HepG2 (cell line): ENCODE measurements around the gene VDAC2. TPM values are rescaled to one million over a fixed set of nuclear protein-coding genes. Genes with fewer than 3 reads are reported as not detected.

Source experiments
- FOSL1 ChIP-seq: sonication (generic); formaldehyde crosslinking; IDR thresholded peaks from 2 replicates; pipeline ENCODE4 v1.9.0; 2021; ENCODE audit warnings: missing genetic modification reagents, borderline replicate concordance
- FOXK2 ChIP-seq: fragments of 450-650 bp; IDR thresholded peaks from 2 replicates; pipeline ENCODE4 v1.6.1; 2016
- HNRNPUL1 ChIP-seq: fragments of 200-400 bp; formaldehyde crosslinking; IDR thresholded peaks from 2 replicates; pipeline ENCODE4 v1.6.1; 2017; ENCODE audit warnings: low read depth, mild to moderate bottlenecking, low read length, moderate library complexity
- KLF13 ChIP-seq: sonication (generic); formaldehyde crosslinking; IDR thresholded peaks from 2 replicates; pipeline ENCODE4 v1.4.0; 2020; ENCODE audit warnings: mild to moderate bottlenecking, missing genetic modification reagents
- KLF9 ChIP-seq: IDR thresholded peaks from 2 replicates; pipeline ENCODE4 v1.6.1; 2016; ENCODE audit warnings: low read depth
- MTA3 ChIP-seq: sonication (generic); formaldehyde crosslinking; IDR thresholded peaks from 2 replicates; pipeline ENCODE4 v1.4.0; 2020; ENCODE audit warnings: missing genetic modification reagents
- PRPF4 ChIP-seq: fragments of 200-400 bp; formaldehyde crosslinking; IDR thresholded peaks from 2 replicates; pipeline ENCODE4 v1.6.1; 2016; ENCODE audit warnings: low read length, low read depth; ENCODE audit not compliant: poor library complexity, severe bottlenecking
- RORA ChIP-seq: sonication (generic); formaldehyde crosslinking; IDR thresholded peaks from 2 replicates; pipeline ENCODE4 v1.5.0; 2020; ENCODE audit warnings: mild to moderate bottlenecking, missing genetic modification reagents, moderate library complexity
- SMC3 ChIP-seq: IDR thresholded peaks from 2 replicates; pipeline ENCODE4 v1.6.1; 2011; ENCODE audit warnings: low read length, improper control_type of control experiment
- ZNF121 ChIP-seq: sonication (generic); formaldehyde crosslinking; IDR thresholded peaks from 2 replicates; pipeline ENCODE4 v1.5.0; 2020; ENCODE audit warnings: mild to moderate bottlenecking, missing genetic modification reagents
- ZNF501 ChIP-seq: sonication (generic); formaldehyde crosslinking; IDR thresholded peaks from 2 replicates; pipeline ENCODE4 v1.5.1; 2020; ENCODE audit warnings: mild to moderate bottlenecking, moderate library complexity, missing genetic modification reagents
- ZNF773 ChIP-seq: sonication (generic); formaldehyde crosslinking; IDR thresholded peaks from 2 replicates; pipeline ENCODE4 v1.4.0; 2020; ENCODE audit warnings: missing genetic modification reagents, borderline replicate concordance
- ZNF788 ChIP-seq: sonication (generic); formaldehyde crosslinking; IDR thresholded peaks from 2 replicates; pipeline ENCODE4 v1.5.0; 2020; ENCODE audit warnings: mild to moderate bottlenecking, missing genetic modification reagents, borderline replicate concordance
- ZSCAN22 ChIP-seq: sonication (generic); formaldehyde crosslinking; IDR thresholded peaks from 2 replicates; pipeline ENCODE4 v1.4.0; 2020; ENCODE audit warnings: mild to moderate bottlenecking, missing genetic modification reagents
- polyA plus RNA-seq, 8 experiments: library from polyadenylated mRNA; depleted of rRNA in 3 of 8; stranded (reverse) in 7 of 8; unstranded in 1 of 8; fragments of >200 nt; fragmentation: Illumina TruSeq in 4 of 8; extraction: Trizol in 4 of 8; gene quantifications; 2 replicates each; pipeline versions ENCODE4 v1.2.1 to v1.2.3, GENCODE V29; 2011 to 2016; ENCODE audit warnings: low read depth in 4 of 8, missing spikeins in 1 of 8, mixed read lengths in 1 of 8; ENCODE audit not compliant: insufficient read depth in 1 of 8
- total RNA-seq, 5 experiments: library from RNA; depleted of rRNA; stranded (reverse); fragments of >200 nt; fragmentation: Illumina TruSeq; extraction: Trizol; gene quantifications; 2 replicates each; pipeline ENCODE4 v1.2.3, GENCODE V29; 2016; ENCODE audit warnings: low read depth in 1 of 5
- TF ChIP-seq, protein P1 (sequence below): sonication (generic); formaldehyde crosslinking; IDR thresholded peaks from 2 replicates; pipeline ENCODE4 v1.5.1; 2020; ENCODE audit warnings: missing genetic modification reagents, mild to moderate bottlenecking, borderline replicate concordance
- TF ChIP-seq, protein P2 (sequence below): sonication (generic); formaldehyde crosslinking; IDR thresholded peaks from 2 replicates; pipeline ENCODE4 v1.8.1; 2023; ENCODE audit warnings: missing genetic modification reagents, mild to moderate bottlenecking, borderline replicate concordance
- TF ChIP-seq, protein P3 (sequence below): sonication (generic); formaldehyde crosslinking; IDR thresholded peaks from 2 replicates; pipeline ENCODE4 v1.4.0; 2020; ENCODE audit warnings: missing genetic modification reagents
- TF ChIP-seq, protein P4 (sequence below): sonication (generic); formaldehyde crosslinking; IDR thresholded peaks from 2 replicates; pipeline ENCODE4 v1.4.0; 2020; ENCODE audit warnings: missing genetic modification reagents
- TF ChIP-seq, protein P5 (sequence below): sonication (generic); formaldehyde crosslinking; IDR thresholded peaks from 2 replicates; pipeline ENCODE4 v1.4.0; 2020; ENCODE audit warnings: missing genetic modification reagents

VDAC2 gene
- total and polyA plus RNA-seq, 2 of the 13 experiments (the other 11 are each of a cell fraction or from before 2014, with no cell fraction given): 67.9 to 222 TPM

DNA sequence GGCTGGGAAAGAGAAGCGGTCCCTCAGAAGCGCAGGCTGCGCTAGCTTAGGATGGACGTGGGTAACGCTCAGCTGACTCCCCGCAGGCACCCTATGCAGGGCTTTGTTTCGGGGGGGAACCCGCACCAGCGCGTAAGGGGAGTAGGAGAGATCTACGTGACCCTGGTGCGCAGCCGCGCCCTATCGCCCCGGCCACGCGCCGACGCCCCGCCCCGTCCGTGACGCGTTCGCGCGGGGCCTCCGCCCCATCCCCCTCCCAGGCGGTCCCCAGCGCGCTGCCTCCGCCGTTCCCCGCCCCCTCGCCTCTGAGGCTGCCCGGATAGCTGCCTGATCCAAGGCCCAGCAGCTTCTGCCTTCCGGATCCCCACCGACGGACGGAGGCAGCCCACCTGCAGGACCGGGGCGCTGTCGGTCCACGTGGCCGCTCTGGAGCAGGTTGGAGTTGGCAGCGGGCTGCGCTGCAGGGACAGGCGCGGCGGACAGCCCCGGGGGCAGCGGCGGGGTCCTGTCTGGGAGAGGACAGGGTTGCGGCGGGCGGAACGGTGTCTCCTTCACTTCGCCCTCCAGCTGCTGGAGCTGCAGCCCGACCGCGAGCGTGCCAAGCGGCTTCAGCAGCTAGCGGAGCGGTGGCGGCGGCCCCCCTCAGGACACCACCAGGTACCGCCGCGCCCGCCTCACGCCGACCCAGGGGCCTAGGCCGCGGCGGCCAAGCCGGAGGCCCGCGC, at the start of gene VDAC2 (continued):
- TF ChIP-seq HNRNPUL1 (no peak), MTA3 (no peak), ZNF121 (CRISPR knock-in tag) (0 out of 2 replicates have a peak, but pooled peaks have one; percentile 19), KLF9 (CRISPR knock-in tag) (peak; percentile 57; the same call in 1 of the 2 replicates), PRPF4 (peak; percentile 29), ZNF788 (CRISPR knock-in tag) (peak; percentile 65; the same call in 1 of the 2 replicates), ZSCAN22 (peak; percentile 76; the same call in 1 of the 2 replicates), ZNF501 (CRISPR knock-in tag) (peak; percentile 70), SMC3 (no peak), RORA (CRISPR knock-in tag) (no peak), FOSL1 (no peak), ZNF773 (CRISPR knock-in tag) (0 out of 2 replicates have a peak, but pooled peaks have one; percentile 86), KLF13 (CRISPR knock-in tag) (peak; percentile 52; the same call in 1 of the 2 replicates), FOXK2 (no peak)
- TF ChIP-seq, protein P1, sequence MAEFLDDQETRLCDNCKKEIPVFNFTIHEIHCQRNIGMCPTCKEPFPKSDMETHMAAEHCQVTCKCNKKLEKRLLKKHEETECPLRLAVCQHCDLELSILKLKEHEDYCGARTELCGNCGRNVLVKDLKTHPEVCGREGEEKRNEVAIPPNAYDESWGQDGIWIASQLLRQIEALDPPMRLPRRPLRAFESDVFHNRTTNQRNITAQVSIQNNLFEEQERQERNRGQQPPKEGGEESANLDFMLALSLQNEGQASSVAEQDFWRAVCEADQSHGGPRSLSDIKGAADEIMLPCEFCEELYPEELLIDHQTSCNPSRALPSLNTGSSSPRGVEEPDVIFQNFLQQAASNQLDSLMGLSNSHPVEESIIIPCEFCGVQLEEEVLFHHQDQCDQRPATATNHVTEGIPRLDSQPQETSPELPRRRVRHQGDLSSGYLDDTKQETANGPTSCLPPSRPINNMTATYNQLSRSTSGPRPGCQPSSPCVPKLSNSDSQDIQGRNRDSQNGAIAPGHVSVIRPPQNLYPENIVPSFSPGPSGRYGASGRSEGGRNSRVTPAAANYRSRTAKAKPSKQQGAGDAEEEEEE (CRISPR knock-in tag): no peak
- TF ChIP-seq, protein P2, sequence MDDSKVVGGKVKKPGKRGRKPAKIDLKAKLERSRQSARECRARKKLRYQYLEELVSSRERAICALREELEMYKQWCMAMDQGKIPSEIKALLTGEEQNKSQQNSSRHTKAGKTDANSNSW: no peak
- TF ChIP-seq, protein P3, sequence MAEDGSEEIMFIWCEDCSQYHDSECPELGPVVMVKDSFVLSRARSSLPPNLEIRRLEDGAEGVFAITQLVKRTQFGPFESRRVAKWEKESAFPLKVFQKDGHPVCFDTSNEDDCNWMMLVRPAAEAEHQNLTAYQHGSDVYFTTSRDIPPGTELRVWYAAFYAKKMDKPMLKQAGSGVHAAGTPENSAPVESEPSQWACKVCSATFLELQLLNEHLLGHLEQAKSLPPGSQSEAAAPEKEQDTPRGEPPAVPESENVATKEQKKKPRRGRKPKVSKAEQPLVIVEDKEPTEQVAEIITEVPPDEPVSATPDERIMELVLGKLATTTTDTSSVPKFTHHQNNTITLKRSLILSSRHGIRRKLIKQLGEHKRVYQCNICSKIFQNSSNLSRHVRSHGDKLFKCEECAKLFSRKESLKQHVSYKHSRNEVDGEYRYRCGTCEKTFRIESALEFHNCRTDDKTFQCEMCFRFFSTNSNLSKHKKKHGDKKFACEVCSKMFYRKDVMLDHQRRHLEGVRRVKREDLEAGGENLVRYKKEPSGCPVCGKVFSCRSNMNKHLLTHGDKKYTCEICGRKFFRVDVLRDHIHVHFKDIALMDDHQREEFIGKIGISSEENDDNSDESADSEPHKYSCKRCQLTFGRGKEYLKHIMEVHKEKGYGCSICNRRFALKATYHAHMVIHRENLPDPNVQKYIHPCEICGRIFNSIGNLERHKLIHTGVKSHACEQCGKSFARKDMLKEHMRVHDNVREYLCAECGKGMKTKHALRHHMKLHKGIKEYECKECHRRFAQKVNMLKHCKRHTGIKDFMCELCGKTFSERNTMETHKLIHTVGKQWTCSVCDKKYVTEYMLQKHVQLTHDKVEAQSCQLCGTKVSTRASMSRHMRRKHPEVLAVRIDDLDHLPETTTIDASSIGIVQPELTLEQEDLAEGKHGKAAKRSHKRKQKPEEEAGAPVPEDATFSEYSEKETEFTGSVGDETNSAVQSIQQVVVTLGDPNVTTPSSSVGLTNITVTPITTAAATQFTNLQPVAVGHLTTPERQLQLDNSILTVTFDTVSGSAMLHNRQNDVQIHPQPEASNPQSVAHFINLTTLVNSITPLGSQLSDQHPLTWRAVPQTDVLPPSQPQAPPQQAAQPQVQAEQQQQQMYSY: no peak
- TF ChIP-seq, protein P4, sequence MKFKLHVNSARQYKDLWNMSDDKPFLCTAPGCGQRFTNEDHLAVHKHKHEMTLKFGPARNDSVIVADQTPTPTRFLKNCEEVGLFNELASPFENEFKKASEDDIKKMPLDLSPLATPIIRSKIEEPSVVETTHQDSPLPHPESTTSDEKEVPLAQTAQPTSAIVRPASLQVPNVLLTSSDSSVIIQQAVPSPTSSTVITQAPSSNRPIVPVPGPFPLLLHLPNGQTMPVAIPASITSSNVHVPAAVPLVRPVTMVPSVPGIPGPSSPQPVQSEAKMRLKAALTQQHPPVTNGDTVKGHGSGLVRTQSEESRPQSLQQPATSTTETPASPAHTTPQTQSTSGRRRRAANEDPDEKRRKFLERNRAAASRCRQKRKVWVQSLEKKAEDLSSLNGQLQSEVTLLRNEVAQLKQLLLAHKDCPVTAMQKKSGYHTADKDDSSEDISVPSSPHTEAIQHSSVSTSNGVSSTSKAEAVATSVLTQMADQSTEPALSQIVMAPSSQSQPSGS (CRISPR knock-in tag): peak; percentile 80
- TF ChIP-seq, protein P5, sequence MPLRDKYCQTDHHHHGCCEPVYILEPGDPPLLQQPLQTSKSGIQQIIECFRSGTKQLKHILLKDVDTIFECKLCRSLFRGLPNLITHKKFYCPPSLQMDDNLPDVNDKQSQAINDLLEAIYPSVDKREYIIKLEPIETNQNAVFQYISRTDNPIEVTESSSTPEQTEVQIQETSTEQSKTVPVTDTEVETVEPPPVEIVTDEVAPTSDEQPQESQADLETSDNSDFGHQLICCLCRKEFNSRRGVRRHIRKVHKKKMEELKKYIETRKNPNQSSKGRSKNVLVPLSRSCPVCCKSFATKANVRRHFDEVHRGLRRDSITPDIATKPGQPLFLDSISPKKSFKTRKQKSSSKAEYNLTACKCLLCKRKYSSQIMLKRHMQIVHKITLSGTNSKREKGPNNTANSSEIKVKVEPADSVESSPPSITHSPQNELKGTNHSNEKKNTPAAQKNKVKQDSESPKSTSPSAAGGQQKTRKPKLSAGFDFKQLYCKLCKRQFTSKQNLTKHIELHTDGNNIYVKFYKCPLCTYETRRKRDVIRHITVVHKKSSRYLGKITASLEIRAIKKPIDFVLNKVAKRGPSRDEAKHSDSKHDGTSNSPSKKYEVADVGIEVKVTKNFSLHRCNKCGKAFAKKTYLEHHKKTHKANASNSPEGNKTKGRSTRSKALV (CRISPR knock-in tag): 0 out of 2 replicates have a peak, but pooled peaks have one; percentile 57
